Endothelial cell (in vitro differentiated cells): Measurements from ENCODE around the gene ADCY1. TPM values are rescaled to one million over a fixed set of nuclear protein-coding genes. Genes with fewer than 3 reads are reported as not detected.

Experiments used
- DNase-seq: peaks from one replicate; pipeline ENCODE4 v3.0.0; 2021; ENCODE audit warnings: low spot score
- H3K27ac Mint-ChIP-seq: one replicate; pipeline ENCODE4 v1.8.0; 2021; ENCODE audit warnings: mixed read lengths, inconsistent platforms; ENCODE audit not compliant: unreplicated experiment
- H3K27me3 Mint-ChIP-seq: one replicate; pipeline ENCODE4 v1.8.0; 2021; ENCODE audit warnings: mild to moderate bottlenecking, moderate library complexity, mixed read lengths, inconsistent platforms; ENCODE audit not compliant: unreplicated experiment
- H3K36me3 Mint-ChIP-seq: one replicate; pipeline ENCODE4 v1.8.0; 2021; ENCODE audit warnings: mild to moderate bottlenecking, low read depth, mixed read lengths, inconsistent platforms; ENCODE audit not compliant: unreplicated experiment
- H3K4me1 Mint-ChIP-seq: one replicate; pipeline ENCODE4 v1.8.0; 2021; ENCODE audit warnings: mild to moderate bottlenecking, mixed read lengths, inconsistent platforms; ENCODE audit not compliant: unreplicated experiment
- H3K4me3 Mint-ChIP-seq: one replicate; pipeline ENCODE4 v1.8.0; 2021; ENCODE audit warnings: mild to moderate bottlenecking, mixed read lengths, inconsistent platforms; ENCODE audit not compliant: unreplicated experiment
- H3K9me3 Mint-ChIP-seq: one replicate; pipeline ENCODE4 v1.8.0; 2021; ENCODE audit warnings: mixed read lengths, inconsistent platforms; ENCODE audit not compliant: unreplicated experiment
- CTCF ChIP-seq: fragments of 200-600 bp; sonication (generic); IDR thresholded peaks from one replicate; pipeline ENCODE4 v1.5.0; 2021; ENCODE audit warnings: antibody characterized with exemption; ENCODE audit not compliant: unreplicated experiment
- total RNA-seq: library from RNA; stranded (reverse); fragmentation: NEBNext Ultra II Directional; extraction: Animal tissue kit (Norgen Biotek cat#: 25700); gene quantifications from one replicate; pipeline ENCODE4 v1.2.1, GENCODE V29; 2021; ENCODE audit not compliant: unreplicated experiment

Gene ADCY1
- total RNA-seq, 1 donor from 2014 or later: 50.7 TPM

- H3K27me3 Mint-ChIP-seq: peaks cover 5% of the 10 kb centered on the region
- no peaks in the 10 kb centered on the region for H3K9me3 Mint-ChIP-seq
- peaks cover 56% of the 10 kb centered on the region for H3K4me1 Mint-ChIP-seq
- peaks cover 15% of the 10 kb centered on the region for H3K36me3 Mint-ChIP-seq
- no peak overlapping the region for H3K27ac Mint-ChIP-seq
- H3K4me3 Mint-ChIP-seq: peak overlapping the region; percentile 47
- DNase-seq: no peak
- no peak for TF ChIP-seq CTCF
These were observed 22.5 kb downstream of the ADCY1 start for GRCh38 chr7:45596665-45597095.

- peaks cover 9% of the 10 kb centered on the region for H3K27me3 Mint-ChIP-seq
- peaks cover 54% of the 10 kb centered on the region for H3K4me1 Mint-ChIP-seq
- TF ChIP-seq CTCF: no peak
- H3K27ac Mint-ChIP-seq: no peak overlapping the region
- H3K9me3 Mint-ChIP-seq: no peaks in the 10 kb centered on the region
- H3K4me3 Mint-ChIP-seq: no peak overlapping the region
- peaks cover 22% of the 10 kb centered on the region for H3K36me3 Mint-ChIP-seq
- DNase-seq: no peak
These were observed 23.3 kb downstream of the ADCY1 start for GRCh38 chr7:45597286-45597984.

GRCh38 chr7:45598886-45599520 lies 24.8 kb downstream of the ADCY1 start:
- Mint-ChIP-seq H3K9me3 (no peaks in the 10 kb centered on the region), H3K27me3 (peaks cover 9% of the 10 kb centered on the region), H3K4me3 (no peak overlapping the region), H3K36me3 (peaks cover 22% of the 10 kb centered on the region), H3K4me1 (peaks cover 50% of the 10 kb centered on the region), H3K27ac (no peak overlapping the region)
- no peak for TF ChIP-seq CTCF
- DNase-seq: no peak

GRCh38 chr7:45599851-45600706 lies 25.9 kb downstream of the ADCY1 start:
- H3K36me3 Mint-ChIP-seq: peaks cover 22% of the 10 kb centered on the region
- peaks cover 39% of the 10 kb centered on the region for H3K4me1 Mint-ChIP-seq
- TF ChIP-seq CTCF: no peak
- no peak for DNase-seq
- no peaks in the 10 kb centered on the region for H3K9me3 Mint-ChIP-seq
- peak overlapping the region; percentile 37 for H3K4me3 Mint-ChIP-seq
- peaks cover 9% of the 10 kb centered on the region for H3K27me3 Mint-ChIP-seq
- no peak overlapping the region for H3K27ac Mint-ChIP-seq
